ENCODE data around the gene MED1. TPM values are rescaled to one million over a fixed set of nuclear protein-coding genes. Genes with fewer than 3 reads are reported as not detected.
"Not testable (repeated sequence)": the region's sequence is repeated elsewhere in the genome, so short reads cannot be mapped to it uniquely, and the experiment has no call there.

Gene MED1
- total RNA-seq, 2 experiments from 2014 or later, result 58.9 to 59.7 TPM

DNA sequence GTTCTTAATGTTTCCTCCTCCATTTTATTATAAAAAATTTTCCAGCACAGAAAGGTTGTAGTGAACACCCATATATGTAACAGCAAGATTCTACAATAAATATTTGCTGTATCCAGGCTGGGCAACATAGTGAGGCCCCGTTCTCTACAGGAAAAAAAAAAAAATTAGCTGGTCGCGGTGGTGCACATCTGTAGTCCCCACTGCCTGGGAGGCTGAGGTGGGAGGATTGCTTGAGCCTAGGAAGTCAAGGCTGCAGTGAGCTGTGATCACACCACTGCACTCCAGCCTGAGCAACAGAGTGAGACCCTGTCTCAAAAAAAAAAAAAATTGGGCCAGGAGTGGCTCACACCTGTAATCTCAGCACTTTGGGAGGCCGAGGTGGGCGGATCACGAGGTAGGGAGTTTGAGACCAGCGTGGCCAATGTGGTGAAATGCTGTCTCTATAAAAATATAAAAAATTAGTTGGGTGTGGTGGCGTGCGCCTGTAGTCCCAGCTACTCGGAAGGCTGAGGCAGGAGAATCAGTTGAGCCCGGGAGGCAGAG lies 13.6 kb upstream of the MED1 start:
- H3K4me3 Mint-ChIP-seq, result peak overlapping the region; percentile 88
- H3K27me3 Mint-ChIP-seq, CTCF ChIA-PET, H3K27ac Mint-ChIP-seq, H3K9me3 Mint-ChIP-seq: not testable (repeated sequence)
- POLR2A ChIA-PET, result interaction anchor here (0.6 to 5.2 kb wide), 2 partner anchors 14 to 20 kb away, joined by 3 to 85 read pairs; partner anchors contain the start of gene MED1
- H3K4me1 Mint-ChIP-seq (ENCODE audit: low read depth), result peaks cover 31% of the 10 kb centered on the region
- intact Hi-C loops (cut with micrococcal nuclease), result loop anchor here (10.0 kb wide), 1 partner anchor 460 kb away; the partner anchor contains the start of genes LRRC3C and ORMDL3
- peak; percentile 25 for DNase-seq
- peaks cover 26% of the 10 kb centered on the region for H3K36me3 Mint-ChIP-seq

DNA sequence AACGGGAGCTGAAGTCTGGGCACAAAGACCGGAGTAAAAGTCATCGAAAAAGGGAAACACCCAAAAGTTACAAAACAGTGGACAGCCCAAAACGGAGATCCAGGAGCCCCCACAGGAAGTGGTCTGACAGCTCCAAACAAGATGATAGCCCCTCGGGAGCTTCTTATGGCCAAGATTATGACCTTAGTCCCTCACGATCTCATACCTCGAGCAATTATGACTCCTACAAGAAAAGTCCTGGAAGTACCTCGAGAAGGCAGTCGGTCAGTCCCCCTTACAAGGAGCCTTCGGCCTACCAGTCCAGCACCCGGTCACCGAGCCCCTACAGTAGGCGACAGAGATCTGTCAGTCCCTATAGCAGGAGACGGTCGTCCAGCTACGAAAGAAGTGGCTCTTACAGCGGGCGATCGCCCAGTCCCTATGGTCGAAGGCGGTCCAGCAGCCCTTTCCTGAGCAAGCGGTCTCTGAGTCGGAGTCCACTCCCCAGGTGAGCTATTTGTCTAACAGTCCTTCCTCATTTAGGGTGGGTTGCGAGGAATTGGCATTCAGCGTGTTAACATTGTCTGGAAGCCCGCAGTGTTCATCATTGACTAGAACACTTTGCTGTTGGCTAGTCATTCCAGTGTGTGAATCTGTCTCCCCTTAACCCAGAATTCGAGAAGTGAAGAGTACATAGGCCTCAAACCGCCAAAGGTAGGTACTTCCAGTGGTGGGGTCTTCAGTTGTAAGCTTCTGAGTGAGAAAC lies 11.7 kb upstream of the MED1 start:
- Mint-ChIP-seq H3K4me3 (peak overlapping the region; percentile 88), H3K27ac (peak overlapping the region; percentile 95), H3K36me3 (peaks cover 26% of the 10 kb centered on the region), H3K27me3 (no peaks in the 10 kb centered on the region), H3K9me3 (no peaks in the 10 kb centered on the region), H3K4me1 (ENCODE audit: low read depth) (peaks cover 31% of the 10 kb centered on the region)
- POLR2A ChIA-PET, result interaction anchor here (0.5 to 5.2 kb wide), 5 partner anchors 10 to 1026 kb away, joined by 3 to 85 read pairs (median 5); partner anchors contain the start of gene MED1
- CTCF ChIA-PET, result interaction anchor here (1.0 to 2.5 kb wide), 2 partner anchors 12 to 263 kb away, joined by 3 to 14 read pairs; partner anchors contain the start of gene MED1
- intact Hi-C loops (cut with micrococcal nuclease), result loop anchor here (10.0 kb wide), 1 partner anchor 462 kb away; the partner anchor contains the start of genes LRRC3C and ORMDL3
- peak; percentile 16 for DNase-seq

DNA sequence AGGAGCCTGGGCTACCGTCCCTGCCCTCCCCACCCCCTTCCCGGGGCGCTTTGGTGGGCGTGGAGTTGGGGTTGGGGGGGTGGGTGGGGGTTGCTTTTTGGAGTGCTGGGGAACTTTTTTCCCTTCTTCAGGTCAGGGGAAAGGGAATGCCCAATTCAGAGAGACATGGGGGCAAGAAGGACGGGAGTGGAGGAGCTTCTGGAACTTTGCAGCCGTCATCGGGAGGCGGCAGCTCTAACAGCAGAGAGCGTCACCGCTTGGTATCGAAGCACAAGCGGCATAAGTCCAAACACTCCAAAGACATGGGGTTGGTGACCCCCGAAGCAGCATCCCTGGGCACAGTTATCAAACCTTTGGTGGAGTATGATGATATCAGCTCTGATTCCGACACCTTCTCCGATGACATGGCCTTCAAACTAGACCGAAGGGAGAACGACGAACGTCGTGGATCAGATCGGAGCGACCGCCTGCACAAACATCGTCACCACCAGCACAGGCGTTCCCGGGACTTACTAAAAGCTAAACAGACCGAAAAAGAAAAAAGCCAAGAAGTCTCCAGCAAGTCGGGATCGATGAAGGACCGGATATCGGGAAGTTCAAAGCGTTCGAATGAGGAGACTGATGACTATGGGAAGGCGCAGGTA lies 11.0 kb upstream of the MED1 start:
- Mint-ChIP-seq H3K27me3 (no peaks in the 10 kb centered on the region), H3K27ac (peak overlapping the region; percentile 95), H3K36me3 (peaks cover 22% of the 10 kb centered on the region), H3K4me3 (peak overlapping the region; percentile 88), H3K4me1 (ENCODE audit: low read depth) (peaks cover 24% of the 10 kb centered on the region), H3K9me3 (no peaks in the 10 kb centered on the region)
- intact Hi-C loops (cut with micrococcal nuclease), result loop anchor here (1.0 to 10.0 kb wide), 3 partner anchors 11 to 463 kb away; partner anchors contain the start of genes LRRC3C, MED1 and ORMDL3
- DNase-seq, result no peak
- CTCF ChIA-PET, result interaction anchor here (1.0 to 2.5 kb wide), 3 partner anchors 11 to 255 kb away, joined by 3 to 14 read pairs (median 3); partner anchors contain the start of gene MED1
- POLR2A ChIA-PET, result interaction anchor here (0.5 to 5.2 kb wide), 9 partner anchors 11 to 1025 kb away, joined by 3 to 85 read pairs (median 3); partner anchors contain the start of genes MED1 and RPL19

DNA sequence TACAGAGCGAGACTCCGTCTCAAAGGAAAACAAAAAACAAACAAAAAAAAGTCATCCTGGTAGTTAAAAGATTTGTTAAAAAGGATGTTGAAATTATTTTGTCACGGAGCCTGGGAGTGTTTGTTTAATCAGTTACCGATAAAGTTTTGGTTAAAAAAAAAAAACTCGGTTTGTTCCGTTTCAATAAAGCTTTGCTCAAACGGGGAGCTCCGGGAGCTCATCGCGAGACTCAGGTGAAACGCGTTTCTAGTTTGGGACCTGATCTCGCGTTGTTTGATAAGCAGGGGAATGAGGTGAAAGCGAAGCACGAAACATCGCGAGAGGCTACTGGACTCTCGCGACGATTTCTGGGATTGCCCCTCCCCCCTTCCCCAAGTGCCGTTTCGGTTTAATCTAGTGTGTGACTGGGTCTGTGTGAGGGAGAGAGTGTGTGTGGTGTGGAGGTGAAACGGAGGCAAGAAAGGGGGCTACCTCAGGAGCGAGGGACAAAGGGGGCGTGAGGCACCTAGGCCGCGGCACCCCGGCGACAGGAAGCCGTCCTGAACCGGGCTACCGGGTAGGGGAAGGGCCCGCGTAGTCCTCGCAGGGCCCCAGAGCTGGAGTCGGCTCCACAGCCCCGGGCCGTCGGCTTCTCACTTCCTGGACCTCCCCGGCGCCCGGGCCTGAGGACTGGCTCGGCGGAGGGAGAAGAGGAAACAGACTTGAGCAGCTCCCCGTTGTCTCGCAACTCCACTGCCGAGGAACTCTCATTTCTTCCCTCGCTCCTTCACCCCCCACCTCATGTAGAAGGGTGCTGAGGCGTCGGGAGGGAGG lies 10.3 kb upstream of the MED1 start, which contains the start of gene CDK12:
TSS of gene CDK12 (plus strand) at position 374 of the 813 bp plus-strand sequence. CDS start 586 bp downstream, outside the sequence.
- peak; percentile 98 for DNase-seq
- ChIA-PET POLR2A (interaction anchor here (0.6 to 5.2 kb wide), 9 partner anchors 10 to 305 kb away, joined by 3 to 85 read pairs (median 3); partner anchors contain the start of genes FBXL20, MED1 and RPL19), CTCF (interaction anchor here (1.0 to 2.5 kb wide), 3 partner anchors 10 to 254 kb away, joined by 3 to 14 read pairs (median 3); partner anchors contain the start of gene MED1)
- peak within 1 kb of the TSS; percentile 88 for H3K4me3 Mint-ChIP-seq
- peaks cover 20% of the 10 kb centered on the region for H3K36me3 Mint-ChIP-seq
- H3K27me3 Mint-ChIP-seq, result no peaks in the 10 kb centered on the region
- peak within 1 kb of the TSS; percentile 95 for H3K27ac Mint-ChIP-seq
- peaks cover 22% of the 10 kb centered on the region for H3K4me1 Mint-ChIP-seq (ENCODE audit: low read depth)
- intact Hi-C loops (cut with micrococcal nuclease), result loop anchor here (1.0 to 10.0 kb wide), 3 partner anchors 10 to 463 kb away; partner anchors contain the start of genes LRRC3C, MED1 and ORMDL3
- H3K9me3 Mint-ChIP-seq, result no peaks in the 10 kb centered on the region

DNA sequence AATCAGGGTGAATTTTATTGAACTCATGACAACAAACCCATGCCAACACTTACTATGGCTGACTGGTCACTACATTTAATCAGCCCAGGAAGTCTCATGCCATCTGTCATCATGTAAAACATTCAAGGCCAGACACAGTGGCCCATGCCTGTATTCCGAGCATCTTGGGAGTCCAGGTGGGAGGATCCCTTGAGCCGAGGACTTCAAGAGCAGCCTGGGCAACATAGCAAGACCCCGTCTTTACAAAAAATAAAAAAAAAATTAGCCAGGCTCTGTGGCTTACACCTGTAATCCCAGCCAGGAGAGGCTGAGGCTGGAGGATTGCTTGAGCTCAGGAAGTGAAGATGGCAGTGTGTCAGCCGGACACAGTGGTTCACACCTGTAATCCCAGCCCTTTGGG lies 4.9 kb upstream of the MED1 start:
- H3K4me1 Mint-ChIP-seq (ENCODE audit: low read depth), result peaks cover 9% of the 10 kb centered on the region
- intact Hi-C loops (cut with micrococcal nuclease), result no loop called here
- ChIA-PET POLR2A (no interaction called here), CTCF (no interaction called here)
- H3K27ac Mint-ChIP-seq, result no peak overlapping the region
- H3K27me3 Mint-ChIP-seq, result no peaks in the 10 kb centered on the region
- peaks cover 2% of the 10 kb centered on the region for H3K36me3 Mint-ChIP-seq
- no peak for DNase-seq
- H3K4me3 Mint-ChIP-seq, result no peak overlapping the region
- H3K9me3 Mint-ChIP-seq, result no peaks in the 10 kb centered on the region

DNA sequence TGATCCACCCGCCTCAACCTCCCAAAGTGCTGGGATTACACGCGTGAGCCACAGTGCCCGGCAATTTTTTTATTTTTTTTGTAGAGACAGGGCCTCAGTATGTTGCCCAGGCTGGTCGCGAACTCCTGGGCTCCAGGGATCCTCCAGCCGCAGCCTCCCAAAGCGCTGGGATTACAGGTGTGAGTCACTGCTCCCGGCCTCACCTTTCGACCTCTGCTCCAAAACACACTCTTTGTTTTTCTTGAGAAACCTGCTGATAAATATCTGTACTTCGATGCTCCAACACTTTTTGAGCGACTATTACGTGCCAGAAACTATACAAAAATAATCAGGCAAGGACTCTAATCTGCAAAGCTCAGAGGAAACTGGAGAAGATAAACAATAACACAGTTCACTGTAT lies 1.0 kb downstream of the MED1 start:
- intact Hi-C loops (cut with micrococcal nuclease), result no loop called here
- Mint-ChIP-seq H3K4me3 (peak overlapping the region; percentile 96), H3K27me3 (no peaks in the 10 kb centered on the region), H3K36me3 (peaks cover 15% of the 10 kb centered on the region), H3K27ac (peak overlapping the region; percentile 96), H3K4me1 (ENCODE audit: low read depth) (peaks cover 26% of the 10 kb centered on the region), H3K9me3 (no peaks in the 10 kb centered on the region)
- ChIA-PET POLR2A (interaction anchor here (1.7 to 5.8 kb wide), 2 partner anchors 13 to 49 kb away, joined by 9 to 85 read pairs; partner anchors contain the start of genes CDK12 and FBXL20), CTCF (interaction anchor here (1.6 kb wide), 1 partner anchor 12 kb away, joined by 14 read pairs; the partner anchor contains the start of gene CDK12)
- DNase-seq, result no peak

DNA sequence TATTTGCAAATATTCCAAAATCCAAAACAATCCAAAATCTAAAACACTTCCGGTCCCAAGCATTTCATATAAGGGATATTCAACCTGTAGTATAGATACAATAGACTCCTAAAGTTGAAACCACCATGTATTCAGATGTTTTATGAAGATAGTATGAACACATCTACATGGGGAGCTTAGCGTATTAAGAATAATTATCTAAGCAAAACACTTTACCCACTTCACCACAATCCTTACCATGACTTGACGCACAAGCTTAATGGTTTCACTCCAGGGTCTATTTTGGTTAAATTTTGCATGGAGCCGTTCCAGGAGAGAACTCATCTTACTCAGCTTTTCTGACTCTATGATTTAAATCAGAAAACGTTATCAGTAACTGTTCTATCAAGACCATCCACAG lies 3.5 kb downstream of the MED1 start:
- POLR2A ChIA-PET, result no interaction called here
- H3K4me3 Mint-ChIP-seq, result no peak overlapping the region
- intact Hi-C loops (cut with micrococcal nuclease), result no loop called here
- H3K36me3 Mint-ChIP-seq, result peaks cover 25% of the 10 kb centered on the region
- H3K27me3 Mint-ChIP-seq, result no peaks in the 10 kb centered on the region
- DNase-seq, result no peak
- CTCF ChIA-PET, result no interaction called here
- H3K27ac Mint-ChIP-seq, result no peak overlapping the region
- no peaks in the 10 kb centered on the region for H3K9me3 Mint-ChIP-seq
- peaks cover 28% of the 10 kb centered on the region for H3K4me1 Mint-ChIP-seq (ENCODE audit: low read depth)

DNA sequence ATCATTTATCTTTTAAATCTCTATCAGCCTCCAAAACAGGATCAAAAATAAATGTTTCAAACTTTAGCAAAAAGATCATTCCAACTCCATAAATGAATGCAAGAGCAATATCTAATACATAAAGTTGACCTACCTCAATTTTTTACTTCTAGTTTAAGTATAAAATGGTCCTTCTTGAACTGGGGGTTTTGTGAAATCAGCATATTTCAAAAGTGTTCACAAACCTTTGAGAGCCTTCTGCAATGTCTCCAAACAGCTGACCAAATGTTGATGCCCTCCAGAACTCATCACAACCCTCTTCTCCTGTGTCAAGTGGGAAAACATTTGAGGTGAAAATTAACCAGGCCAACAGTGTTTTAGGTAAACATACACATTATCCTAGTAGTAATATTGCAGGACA lies 7.7 kb downstream of the MED1 start:
- no peak overlapping the region for H3K27ac Mint-ChIP-seq
- no peak for DNase-seq
- CTCF ChIA-PET, result no interaction called here
- POLR2A ChIA-PET, result no interaction called here
- no peak overlapping the region for H3K4me3 Mint-ChIP-seq
- H3K9me3 Mint-ChIP-seq, result no peaks in the 10 kb centered on the region
- intact Hi-C loops (cut with micrococcal nuclease), result no loop called here
- H3K27me3 Mint-ChIP-seq, result no peaks in the 10 kb centered on the region
- H3K36me3 Mint-ChIP-seq, result peaks cover 43% of the 10 kb centered on the region
- peaks cover 10% of the 10 kb centered on the region for H3K4me1 Mint-ChIP-seq (ENCODE audit: low read depth)

DNA sequence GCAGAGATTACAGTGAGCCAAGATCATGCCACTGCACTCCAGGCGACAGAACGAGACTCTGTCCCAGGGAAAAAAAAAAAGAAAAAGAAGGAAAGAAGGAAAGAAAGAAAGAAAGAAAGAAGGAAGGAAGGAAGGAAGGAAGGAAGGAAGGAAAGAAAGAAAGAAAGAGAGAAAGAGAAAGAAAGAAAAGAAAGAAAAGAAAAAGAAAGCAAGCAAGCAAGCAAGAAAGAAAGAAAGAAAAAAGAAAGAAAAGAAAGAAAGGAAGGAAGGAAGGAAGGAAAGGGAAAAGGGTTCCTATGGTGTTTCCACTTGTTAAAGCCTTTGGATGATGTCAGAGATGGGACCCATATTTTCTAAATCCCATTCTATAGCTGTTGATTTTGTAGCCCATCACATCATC lies 11.2 kb downstream of the MED1 start:
- POLR2A ChIA-PET; H3K4me1 Mint-ChIP-seq (ENCODE audit: low read depth); H3K27ac Mint-ChIP-seq: not testable (repeated sequence)

DNA sequence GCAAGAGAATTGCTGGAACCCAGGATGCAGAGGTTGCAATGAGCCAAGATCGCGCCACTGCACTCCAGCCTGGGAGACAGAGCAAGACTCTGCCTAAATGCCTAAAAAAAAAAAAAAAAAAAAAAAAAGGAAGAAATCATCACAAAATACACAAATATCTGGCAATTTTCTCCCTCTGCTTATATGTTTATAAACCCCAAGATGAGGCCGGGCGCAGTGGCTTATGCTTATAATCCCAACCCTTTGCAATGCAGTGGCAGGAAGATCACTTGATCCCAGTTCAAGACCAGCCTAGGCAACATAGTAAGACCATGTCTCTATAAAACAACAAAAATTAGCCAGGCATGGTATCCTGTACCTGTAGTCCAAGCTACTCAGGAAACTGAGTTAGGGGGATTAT lies 21.5 kb downstream of the MED1 start:
- Mint-ChIP-seq H3K27ac (no peak overlapping the region), H3K4me3 (no peak overlapping the region), H3K27me3 (no peaks in the 10 kb centered on the region), H3K9me3 (no peaks in the 10 kb centered on the region), H3K4me1 (ENCODE audit: low read depth) (no peaks in the 10 kb centered on the region), H3K36me3 (peaks cover 27% of the 10 kb centered on the region)
- DNase-seq, result no peak
- intact Hi-C loops (cut with micrococcal nuclease), result no loop called here
- ChIA-PET POLR2A (no interaction called here), CTCF (interaction anchor here (0.8 to 1.2 kb wide), 2 partner anchors 194 to 255 kb away, joined by 3 to 6 read pairs; no protein-coding TSS in a partner anchor)

More for the DNA sequence above, 11.2 kb downstream of the MED1 start:
- H3K4me3 Mint-ChIP-seq; H3K27me3 Mint-ChIP-seq; CTCF ChIA-PET; H3K9me3 Mint-ChIP-seq; DNase-seq; intact Hi-C loops (cut with micrococcal nuclease): not testable (repeated sequence)
- H3K36me3 Mint-ChIP-seq, result peaks cover 37% of the 10 kb centered on the region

DNA sequence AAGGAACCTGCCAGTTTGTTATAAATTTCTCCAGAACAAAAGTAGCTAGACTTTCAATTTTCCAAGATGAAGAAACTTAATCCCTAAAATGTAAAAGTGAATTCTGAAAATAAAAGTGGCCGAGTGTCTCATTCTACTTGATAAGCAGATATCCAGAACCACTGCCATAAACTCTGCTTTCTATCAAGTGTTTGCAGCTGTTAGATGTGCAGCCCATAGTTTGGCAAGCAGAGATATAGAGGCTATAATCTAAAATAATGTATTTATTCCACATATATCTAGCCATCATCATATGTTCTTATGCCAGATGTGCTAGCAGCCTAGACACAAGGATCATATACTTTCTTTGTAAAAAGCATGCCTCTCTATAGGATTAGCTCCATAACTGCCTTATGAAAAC lies 34.9 kb downstream of the MED1 start:
- ChIA-PET CTCF (interaction anchor here (0.6 kb wide), 1 partner anchor 185 kb away, joined by 3 read pairs; no protein-coding TSS in a partner anchor), POLR2A (no interaction called here)
- intact Hi-C loops (cut with micrococcal nuclease), result no loop called here
- no peaks in the 10 kb centered on the region for H3K4me1 Mint-ChIP-seq (ENCODE audit: low read depth)
- H3K4me3 Mint-ChIP-seq, result no peak overlapping the region
- H3K9me3 Mint-ChIP-seq, result no peaks in the 10 kb centered on the region
- no peak for DNase-seq
- no peak overlapping the region for H3K27ac Mint-ChIP-seq
- no peaks in the 10 kb centered on the region for H3K27me3 Mint-ChIP-seq
- H3K36me3 Mint-ChIP-seq, result peaks cover 28% of the 10 kb centered on the region
